K562 (cell line): Measurements from ENCODE around the gene GGPS1. TPM values are rescaled to one million over a fixed set of nuclear protein-coding genes. Genes with fewer than 3 reads are reported as not detected.
A peak's percentile ranks its signal among the peaks of the same experiment; 100 is the strongest.
"Not testable (repeated sequence)": the region's sequence is repeated elsewhere in the genome, so short reads cannot be mapped to it uniquely, and the experiment has no call there.

Experiments used
- ATAC-seq: fragments of 200-7000 bp; cut with Tn5 transposase; 3 replicates; pipeline ENCODE4 v1.9.1; 2020; ENCODE audit warnings: moderate library complexity
- BruUV-seq: library from RNA; stranded (reverse); fragments of 400-500 nt; replicated peaks from 2 replicates; lab custom pipeline; 2021; lab: Mats Ljungman, UMichigan
- CTCF ChIA-PET: fragments of 300-600 bp; formaldehyde crosslinking; extraction: SDS; loops from one replicate; lab custom pipeline; 2021; ENCODE audit warnings: low intra/inter-chr PET ratio; lab: Yijun Ruan, JAX
- POLR2A ChIA-PET: fragments of 300-600, 350-650 bp; sonication (Branson Sonifier 250); formaldehyde crosslinking; extraction: SDS; loops from one replicate; lab custom pipeline; 2021; ENCODE audit warnings: antibody characterized with exemption, inconsistent platforms; lab: Yijun Ruan, JAX
- DNase-seq, 4 experiments: peaks; one replicate each; pipeline versions ENCODE4 v3.0.0 to v3.0.0-alpha.2; 2011 to 2018; ENCODE audit warnings: low spot score in 3 of 4, mixed read lengths in 3 of 4; ENCODE audit errors: extremely low read depth in 1 of 4
- FAIRE-seq: peaks from 2 replicates; lab custom pipeline; 2011; peaks lifted over from hg19 to GRCh38; lab: Jason Lieb, UNC
- H2AFZ ChIP-seq: 2 replicates; pipeline ENCODE4 v1.6.0; 2011; ENCODE audit warnings: low read depth, low read length, control low read depth, inconsistent platforms
- H3K27ac ChIP-seq: fragments of 200-600 bp; 3 replicates; pipeline ENCODE4 v1.8.0; 2011; ENCODE audit warnings: low read depth, mild to moderate bottlenecking, control low read depth, inconsistent platforms, low read length, moderate library complexity, mixed read lengths; ENCODE audit errors: extremely low read depth
- H3K27me3 ChIP-seq, 2 experiments: fragments of 300-600 bp in 1 of 2; 2 replicates in 1 of 2; 3 replicates in 1 of 2; pipeline versions ENCODE4 v1.6.0 to v1.8.0; 2011; ENCODE audit warnings: inconsistent platforms in 2 of 2, low read length in 2 of 2, mild to moderate bottlenecking in 1 of 2, mixed read lengths in 1 of 2, moderate library complexity in 1 of 2; ENCODE audit not compliant: control insufficient read depth in 2 of 2, insufficient read depth in 2 of 2
- H3K36me3 ChIP-seq: fragments of 300-600 bp; 3 replicates; pipeline ENCODE4 v1.8.0; 2011; ENCODE audit warnings: mild to moderate bottlenecking, low read length, inconsistent platforms; ENCODE audit not compliant: control insufficient read depth, insufficient read depth
- H3K4me1 ChIP-seq, 2 experiments: fragments of 200-600 bp in 1 of 2; replicated peaks in 1 of 2; 2 replicates in 1 of 2; 3 replicates in 1 of 2; pipeline versions ENCODE4 v1.5.1 to v1.8.0; 2011; ENCODE audit warnings: inconsistent platforms in 2 of 2, low read length in 2 of 2, mild to moderate bottlenecking in 1 of 2, mixed read lengths in 1 of 2, moderate library complexity in 1 of 2; ENCODE audit not compliant: control insufficient read depth in 2 of 2, insufficient read depth in 2 of 2
- H3K4me2 ChIP-seq: 2 replicates; pipeline ENCODE4 v1.6.1; 2011; ENCODE audit warnings: low read length, control low read depth, inconsistent platforms, mixed read lengths; ENCODE audit not compliant: insufficient read depth
- H3K4me3 ChIP-seq: fragments of 200-600 bp; sonication (generic), shearing (Covaris generic); 2 replicates; pipeline ENCODE4 v1.5.1; 2016; ENCODE audit warnings: control low read depth, inconsistent platforms
- H3K79me2 ChIP-seq: fragments of 200-600 bp; 3 replicates; pipeline ENCODE4 v1.8.0; 2011; ENCODE audit warnings: low read length, inconsistent platforms; ENCODE audit not compliant: control insufficient read depth, insufficient read depth
- H3K9ac ChIP-seq, 2 experiments: 2 replicates each; pipeline versions ENCODE4 v1.6.0 to v1.6.1; 2011; ENCODE audit warnings: low read depth in 2 of 2, low read length in 2 of 2, control low read depth in 1 of 2, inconsistent platforms in 1 of 2, mild to moderate bottlenecking in 1 of 2, mixed read lengths in 1 of 2; ENCODE audit not compliant: insufficient read depth in 1 of 2
- H3K9me1 ChIP-seq: one replicate; pipeline ENCODE4 v1.6.0; 2011; ENCODE audit warnings: inconsistent platforms, mild to moderate bottlenecking, low read length, moderate library complexity; ENCODE audit not compliant: control insufficient read depth, insufficient read depth
- H3K9me3 ChIP-seq: replicated peaks from 2 replicates; pipeline ENCODE4 v1.5.1; 2011; ENCODE audit warnings: low read depth, low read length, inconsistent platforms; ENCODE audit not compliant: control insufficient read depth, insufficient read depth
- H4K20me1 ChIP-seq: replicated peaks from 2 replicates; pipeline ENCODE4 v1.6.1; 2011; ENCODE audit warnings: low read length, inconsistent platforms, mixed read lengths; ENCODE audit not compliant: control insufficient read depth, insufficient read depth
- BCOR ChIP-seq: fragments of 450-650 bp; IDR thresholded peaks from 2 replicates; pipeline ENCODE4 v1.6.1; 2016
- KDM1A ChIP-seq, 2 experiments: fragments of 450-650 bp; IDR thresholded peaks; 2 replicates each; pipeline ENCODE4 v1.6.1; 2016; ENCODE audit warnings: mild to moderate bottlenecking in 2 of 2
- ZNF184 ChIP-seq: sonication (generic); formaldehyde crosslinking; IDR thresholded peaks from 2 replicates; pipeline ENCODE4 v1.5.0; 2020; ENCODE audit warnings: missing genetic modification reagents
- WGBS: fragments of 100-300 bp; shearing (Covaris generic); methylation state at CpG from one replicate; pipeline ENCODE4 v1.1.6; 2016; ENCODE audit warnings: low coverage, mixed read lengths; ENCODE audit not compliant: insufficient coverage; ENCODE audit errors: missing lambda C conversion rate; 5-methylcytosine and 5-hydroxymethylcytosine counted together
- in situ Hi-C: fragments of 300-500 bp; cut with MboI; formaldehyde crosslinking; loops from 4 replicates; pipeline ENCODE4 v1.15.0; 2018; ENCODE audit warnings: inconsistent platforms, mixed read lengths
- intact Hi-C: fragments of 100-400 bp; cut with micrococcal nuclease; formaldehyde crosslinking; loops from 2 replicates; pipeline ENCODE4 v1.14.2; 2022
- polyA plus RNA-seq, 8 experiments: library from polyadenylated mRNA; depleted of rRNA in 4 of 8; stranded (reverse) in 5 of 8; unstranded in 3 of 8; fragments of >200 nt; fragmentation: Nextera tagmentation in 2 of 8; fragmentation: Illumina TruSeq in 1 of 8; extraction: Ambion mirVana in 2 of 8; extraction: Trizol in 1 of 8; gene quantifications; 2 replicates each; pipeline versions ENCODE4 v1.2.1 to v1.2.3, GENCODE V29; 2011 to 2014; ENCODE audit warnings: inconsistent platforms in 1 of 8, missing spikeins in 1 of 8
- total RNA-seq, 7 experiments: library from RNA; depleted of rRNA in 6 of 7; stranded (reverse); fragments of >200 nt in 6 of 7; fragmentation: Illumina TruSeq in 2 of 7; extraction: Trizol in 2 of 7; gene quantifications; 2 replicates each; pipeline versions ENCODE4 v1.2.1 to v1.2.3, GENCODE V29; 2011 to 2021; ENCODE audit warnings: low replicate concordance in 1 of 7
- TF ChIP-seq, protein P1 (sequence below), 2 experiments: fragments of 450-650 bp; IDR thresholded peaks; 2 replicates each; pipeline ENCODE4 v1.6.1; 2018; ENCODE audit warnings: mild to moderate bottlenecking in 2 of 2, low read depth in 1 of 2; ENCODE audit not compliant: partially characterized antibody in 2 of 2

Gene GGPS1
- total and polyA plus RNA-seq, 9 of the 15 experiments (the other 6 are each of a cell fraction or from before 2014, with no cell fraction given): 18.8 to 104 (median 56.3) TPM

DNA sequence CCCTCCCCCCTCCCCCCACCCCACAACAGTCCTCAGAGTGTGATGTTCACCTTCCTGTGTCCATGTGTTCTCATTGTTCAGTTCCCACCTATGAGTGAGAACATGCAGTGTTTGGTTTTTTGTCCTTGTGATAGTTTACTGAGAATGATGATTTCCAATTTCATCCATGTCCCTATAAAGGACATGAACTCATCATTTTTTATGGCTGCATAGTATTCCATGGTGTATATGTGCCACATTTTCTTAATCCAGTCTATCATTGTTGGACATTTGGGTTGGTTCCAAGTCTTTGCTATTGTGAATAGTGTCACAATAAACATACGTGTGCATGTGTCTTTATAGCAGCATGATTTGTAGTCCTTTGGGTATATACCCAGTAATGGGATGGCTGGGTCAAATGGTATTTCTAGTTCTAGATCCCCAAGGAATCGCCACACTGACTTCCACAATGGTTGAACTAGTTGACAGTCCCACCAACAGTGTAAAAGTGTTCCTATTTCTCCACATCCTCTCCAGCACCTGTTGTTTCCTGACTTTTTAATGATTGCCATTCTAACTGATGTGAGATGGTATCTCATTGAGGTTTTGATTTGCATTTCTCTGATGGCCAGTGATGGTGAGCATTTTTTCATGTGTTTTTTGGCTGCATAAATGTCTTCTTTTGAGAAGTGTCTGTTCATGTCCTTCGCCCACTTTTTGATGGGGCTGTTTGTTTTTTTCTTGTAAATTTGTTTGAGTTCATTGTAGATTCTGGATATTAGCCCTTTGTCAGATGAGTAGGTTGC is 53.8 kb downstream of the GGPS1 start:
- H3K4me1 ChIP-seq, ATAC-seq, intact Hi-C loops, FAIRE-seq, DNase-seq, H3K4me2 ChIP-seq, H3K9ac ChIP-seq, H3K27me3 ChIP-seq, H3K9me3 ChIP-seq, in situ Hi-C loops, POLR2A ChIA-PET, H3K4me3 ChIP-seq, BruUV-seq: not testable (repeated sequence)
- peaks cover 35% of the 10 kb centered on the region for H3K79me2 ChIP-seq
- WGBS: no CpG with 5 or more reads among the region's 3 CpGs
- TF ChIP-seq KDM1A (IDR thresholded peaks at IDR 0.05) (peak in 1 of 2 experiments; percentile 22; a peak in 1 of 4 replicates), BCOR (0 out of 2 replicates have a peak, but pooled peaks have one; percentile 40), ZNF184 (CRISPR knock-in tag) (peak; percentile 67; the same call in 1 of the 2 replicates)
- TF ChIP-seq, protein P1, sequence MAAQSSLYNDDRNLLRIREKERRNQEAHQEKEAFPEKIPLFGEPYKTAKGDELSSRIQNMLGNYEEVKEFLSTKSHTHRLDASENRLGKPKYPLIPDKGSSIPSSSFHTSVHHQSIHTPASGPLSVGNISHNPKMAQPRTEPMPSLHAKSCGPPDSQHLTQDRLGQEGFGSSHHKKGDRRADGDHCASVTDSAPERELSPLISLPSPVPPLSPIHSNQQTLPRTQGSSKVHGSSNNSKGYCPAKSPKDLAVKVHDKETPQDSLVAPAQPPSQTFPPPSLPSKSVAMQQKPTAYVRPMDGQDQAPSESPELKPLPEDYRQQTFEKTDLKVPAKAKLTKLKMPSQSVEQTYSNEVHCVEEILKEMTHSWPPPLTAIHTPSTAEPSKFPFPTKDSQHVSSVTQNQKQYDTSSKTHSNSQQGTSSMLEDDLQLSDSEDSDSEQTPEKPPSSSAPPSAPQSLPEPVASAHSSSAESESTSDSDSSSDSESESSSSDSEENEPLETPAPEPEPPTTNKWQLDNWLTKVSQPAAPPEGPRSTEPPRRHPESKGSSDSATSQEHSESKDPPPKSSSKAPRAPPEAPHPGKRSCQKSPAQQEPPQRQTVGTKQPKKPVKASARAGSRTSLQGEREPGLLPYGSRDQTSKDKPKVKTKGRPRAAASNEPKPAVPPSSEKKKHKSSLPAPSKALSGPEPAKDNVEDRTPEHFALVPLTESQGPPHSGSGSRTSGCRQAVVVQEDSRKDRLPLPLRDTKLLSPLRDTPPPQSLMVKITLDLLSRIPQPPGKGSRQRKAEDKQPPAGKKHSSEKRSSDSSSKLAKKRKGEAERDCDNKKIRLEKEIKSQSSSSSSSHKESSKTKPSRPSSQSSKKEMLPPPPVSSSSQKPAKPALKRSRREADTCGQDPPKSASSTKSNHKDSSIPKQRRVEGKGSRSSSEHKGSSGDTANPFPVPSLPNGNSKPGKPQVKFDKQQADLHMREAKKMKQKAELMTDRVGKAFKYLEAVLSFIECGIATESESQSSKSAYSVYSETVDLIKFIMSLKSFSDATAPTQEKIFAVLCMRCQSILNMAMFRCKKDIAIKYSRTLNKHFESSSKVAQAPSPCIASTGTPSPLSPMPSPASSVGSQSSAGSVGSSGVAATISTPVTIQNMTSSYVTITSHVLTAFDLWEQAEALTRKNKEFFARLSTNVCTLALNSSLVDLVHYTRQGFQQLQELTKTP (IDR thresholded peaks at IDR 0.05; ENCODE audit: low read depth in 1 of 2, partially characterized antibody in 2 of 2): peak in 1 of 2 experiments; percentile 97
- TF ChIP-seq, all 486 proteins: peak for 4; not testable (repeated sequence) for 482
- H3K9me1 ChIP-seq, CTCF ChIA-PET, H4K20me1 ChIP-seq, H2AFZ ChIP-seq, H3K27ac ChIP-seq: not testable (repeated sequence)
- H3K36me3 ChIP-seq: peaks cover 41% of the 10 kb centered on the region
